Neural cell (in vitro differentiated cells): Measurements from ENCODE around the gene MYO1D. TPM values are rescaled to one million over a fixed set of nuclear protein-coding genes. Genes with fewer than 3 reads are reported as not detected.

Experiments used
- H2AFZ ChIP-seq: fragments of 200-600, 300-800 bp; sonication (generic), shearing (Covaris generic); 2 replicates; pipeline ENCODE4 v1.6.0; 2014; ENCODE audit warnings: low read depth, mild to moderate bottlenecking, antibody characterized with exemption, low read length, moderate library complexity
- H3F3A ChIP-seq: fragments of 200-600 bp; shearing (Covaris generic); 2 replicates; pipeline ENCODE4 v1.6.1; 2016; ENCODE audit warnings: mild to moderate bottlenecking, moderate library complexity, mixed read lengths, antibody characterized with exemption, low read length; ENCODE audit not compliant: insufficient read depth, poor library complexity, severe bottlenecking
- H3K27ac ChIP-seq: fragments of 200-600, 300-800 bp; sonication (generic), shearing (Covaris generic); 2 replicates; pipeline ENCODE4 v1.5.1; 2014; ENCODE audit warnings: mild to moderate bottlenecking, low read length, moderate library complexity
- H3K27me3 ChIP-seq: fragments of 300-800, 200-600 bp; sonication (generic), shearing (Covaris generic); 2 replicates; pipeline ENCODE4 v1.6.0; 2014; ENCODE audit warnings: mild to moderate bottlenecking, low read depth, low read length, moderate library complexity; ENCODE audit not compliant: insufficient read depth
- H3K36me3 ChIP-seq: fragments of 300-800, 200-600 bp; sonication (generic), shearing (Covaris generic); 2 replicates; pipeline ENCODE4 v1.5.1; 2014; ENCODE audit warnings: mild to moderate bottlenecking, antibody characterized with exemption, low read length, moderate library complexity; ENCODE audit not compliant: insufficient read depth
- H3K4me2 ChIP-seq: fragments of 300-800, 200-600 bp; sonication (generic), shearing (Covaris generic); 2 replicates; pipeline ENCODE4 v1.6.0; 2014; ENCODE audit warnings: mild to moderate bottlenecking, low read length
- H3K4me3 ChIP-seq: fragments of 300-800, 200-600 bp; sonication (generic), shearing (Covaris generic); 2 replicates; pipeline ENCODE4 v1.5.1; 2014; ENCODE audit warnings: mild to moderate bottlenecking, low read length, moderate library complexity
- H3K79me2 ChIP-seq: fragments of 200-600 bp; shearing (Covaris generic); replicated peaks from 2 replicates; pipeline ENCODE4 v1.6.0; 2014; ENCODE audit warnings: mild to moderate bottlenecking, low read length, moderate library complexity; ENCODE audit not compliant: insufficient read depth
- H3K9ac ChIP-seq: fragments of 300-800, 200-600 bp; sonication (generic), shearing (Covaris generic); 2 replicates; pipeline ENCODE4 v1.6.1; 2016; ENCODE audit warnings: mild to moderate bottlenecking, low read length, mixed read lengths
- H3K9me2 ChIP-seq: fragments of 200-600 bp; shearing (Covaris generic); 2 replicates; pipeline ENCODE4 v1.6.1; 2016; ENCODE audit warnings: mild to moderate bottlenecking, low read length, mixed read lengths; ENCODE audit not compliant: insufficient read depth
- H3K9me3 ChIP-seq: fragments of 200-600, 300-800 bp; sonication (generic), shearing (Covaris generic); 2 replicates; pipeline ENCODE4 v1.6.1; 2016; ENCODE audit warnings: mild to moderate bottlenecking, mixed run types, low read length, moderate library complexity, mixed read lengths
- H4K20me1 ChIP-seq: fragments of 200-600 bp; shearing (Covaris generic); 2 replicates; pipeline ENCODE4 v1.6.1; 2016; ENCODE audit warnings: mild to moderate bottlenecking, mixed run types; ENCODE audit not compliant: insufficient read depth
- CTCF ChIP-seq: fragments of 450-650 bp; IDR thresholded peaks from 2 replicates; pipeline ENCODE4 v1.5.1; 2014; ENCODE audit warnings: antibody characterized with exemption, mild to moderate bottlenecking, moderate library complexity; ENCODE audit not compliant: poor library complexity, severe bottlenecking
- EP300 ChIP-seq: fragments of 450-650 bp; conservative IDR thresholded peaks from 2 replicates; pipeline ENCODE4 v1.6.1; 2014; ENCODE audit warnings: antibody characterized with exemption, mild to moderate bottlenecking, moderate library complexity; ENCODE audit not compliant: poor library complexity, severe bottlenecking
- EZH2 ChIP-seq: fragments of 200-600, 300-800 bp; shearing (Covaris generic), sonication (generic); IDR thresholded peaks from 2 replicates; pipeline ENCODE4 v1.6.1; 2014; ENCODE audit warnings: antibody characterized with exemption, low read length, borderline replicate concordance, mild to moderate bottlenecking; ENCODE audit not compliant: insufficient read depth, poor library complexity, severe bottlenecking
- MXI1 ChIP-seq: fragments of 450-650 bp; conservative IDR thresholded peaks from 2 replicates; pipeline ENCODE4 v1.6.1; 2014; ENCODE audit warnings: antibody characterized with exemption, mild to moderate bottlenecking; ENCODE audit not compliant: poor library complexity, severe bottlenecking
- POLR2AphosphoS5 ChIP-seq: IDR thresholded peaks from 2 replicates; pipeline ENCODE4 v1.6.1; 2012
- RAD21 ChIP-seq: fragments of 450-650 bp; conservative IDR thresholded peaks from 2 replicates; pipeline ENCODE4 v1.6.1; 2014; ENCODE audit warnings: antibody characterized with exemption, mild to moderate bottlenecking, moderate library complexity
- REST ChIP-seq: IDR thresholded peaks from 2 replicates; pipeline ENCODE4 v1.6.1; 2012; ENCODE audit warnings: borderline replicate concordance
- SMC3 ChIP-seq: fragments of 450-650 bp; conservative IDR thresholded peaks from 2 replicates; pipeline ENCODE4 v1.6.1; 2014; ENCODE audit warnings: antibody characterized with exemption, mild to moderate bottlenecking, moderate library complexity; ENCODE audit not compliant: poor library complexity
- TAF1 ChIP-seq: IDR thresholded peaks from 2 replicates; pipeline ENCODE4 v1.6.1; 2012; ENCODE audit warnings: low read depth
- polyA plus RNA-seq: library from polyadenylated mRNA; depleted of rRNA; stranded (reverse); fragments of >200 nt; gene quantifications from 2 replicates; pipeline ENCODE4 v1.2.3, GENCODE V29; 2014

MYO1D gene
- polyA plus RNA-seq, 1 donor from 2014 or later: 10.7 TPM

DNA sequence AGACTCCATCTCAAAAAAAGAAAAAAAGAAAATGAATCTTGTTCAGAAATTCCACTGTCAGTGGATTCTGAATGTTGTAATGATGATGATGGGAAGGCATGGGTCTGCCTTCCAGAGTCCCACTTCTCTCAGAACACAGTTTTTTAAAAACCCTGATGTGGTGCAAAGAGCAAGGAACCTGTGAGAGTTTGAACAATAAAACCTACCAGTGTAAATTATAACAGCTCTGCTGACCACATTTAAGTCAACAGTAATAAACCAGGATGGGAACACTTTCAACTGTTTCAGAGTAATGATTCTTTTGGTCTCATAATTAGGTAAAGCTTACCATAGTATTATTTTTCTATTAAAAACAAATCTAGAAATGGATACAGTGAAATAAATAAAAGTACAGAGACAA, 99.0 kb downstream of the MYO1D start:
- Histone ChIP-seq H4K20me1 (no peaks in the 10 kb centered on the region), H3F3A (no peaks in the 10 kb centered on the region), H3K9ac (no peak overlapping the region), H3K36me3 (no peaks in the 10 kb centered on the region), H3K9me3 (no peaks in the 10 kb centered on the region), H2AFZ (no peak overlapping the region), H3K79me2 (no peaks in the 10 kb centered on the region), H3K27ac (no peak overlapping the region), H3K4me3 (no peak overlapping the region), H3K4me2 (no peak overlapping the region), H3K9me2 (no peaks in the 10 kb centered on the region), H3K27me3 (no peaks in the 10 kb centered on the region)
- no peak for TF ChIP-seq SMC3
- TF ChIP-seq TAF1: no peak
- no peak for TF ChIP-seq POLR2AphosphoS5
- TF ChIP-seq EZH2: no peak
- no peak for TF ChIP-seq RAD21
- no peak for TF ChIP-seq REST
- TF ChIP-seq MXI1: no peak
- TF ChIP-seq EP300: no peak
- TF ChIP-seq CTCF: no peak

DNA sequence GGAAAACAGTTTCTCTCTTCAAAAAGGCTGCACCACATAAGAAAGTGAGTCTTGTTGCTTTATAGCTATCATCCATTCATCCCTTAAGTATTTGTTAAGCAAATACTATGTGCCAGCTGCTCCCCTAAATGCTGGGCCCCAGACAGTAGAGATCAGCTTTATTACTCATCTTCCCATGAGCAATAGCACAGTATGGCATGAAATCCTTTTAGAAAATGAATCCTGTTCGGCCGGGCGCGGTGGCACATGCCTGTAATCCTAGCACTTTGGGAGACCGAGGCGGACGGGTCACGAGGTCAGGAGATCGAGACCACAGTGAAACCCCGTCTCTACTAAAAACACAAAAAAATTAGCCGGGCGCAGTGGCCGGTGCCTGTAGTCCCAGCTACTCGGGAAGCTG, 99.5 kb downstream of the MYO1D start:
- Histone ChIP-seq H3K4me2 (no peak overlapping the region), H4K20me1 (no peaks in the 10 kb centered on the region), H3K9ac (no peak overlapping the region), H3K79me2 (no peaks in the 10 kb centered on the region), H3K27ac (no peak overlapping the region), H3K27me3 (no peaks in the 10 kb centered on the region), H3K9me2 (no peaks in the 10 kb centered on the region), H3K9me3 (no peaks in the 10 kb centered on the region), H2AFZ (no peak overlapping the region), H3F3A (no peaks in the 10 kb centered on the region), H3K4me3 (no peak overlapping the region), H3K36me3 (no peaks in the 10 kb centered on the region)
- TF ChIP-seq RAD21: no peak
- no peak for TF ChIP-seq MXI1

DNA sequence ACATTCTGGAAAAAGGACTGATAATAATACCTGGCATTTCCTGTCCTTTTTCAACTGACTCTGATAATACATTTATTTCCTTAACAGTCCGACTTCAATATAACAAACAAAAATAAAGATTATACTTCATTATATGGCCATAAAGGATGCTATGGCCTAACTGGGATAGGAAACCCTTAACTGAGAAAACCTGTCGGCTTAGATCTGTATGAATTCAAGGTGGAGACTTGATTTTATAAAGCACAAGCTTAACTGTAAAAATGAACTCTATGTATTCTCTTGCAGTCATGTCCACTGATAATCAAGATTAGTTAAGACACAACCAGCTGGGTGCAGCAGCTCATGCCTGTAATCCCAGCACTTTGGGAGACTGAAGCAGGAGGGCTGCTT, 102.2 kb downstream of the MYO1D start:
- H3K4me3 ChIP-seq: no peak overlapping the region
- H3K36me3 ChIP-seq: no peaks in the 10 kb centered on the region
- no peaks in the 10 kb centered on the region for H3K27me3 ChIP-seq
- H3K4me2 ChIP-seq: no peak overlapping the region
- H4K20me1 ChIP-seq: no peaks in the 10 kb centered on the region
- H3K9me2 ChIP-seq: no peaks in the 10 kb centered on the region
- no peak overlapping the region for H3K27ac ChIP-seq
- H3K9ac ChIP-seq: no peak overlapping the region
- no peaks in the 10 kb centered on the region for H3F3A ChIP-seq
- no peaks in the 10 kb centered on the region for H3K9me3 ChIP-seq
- TF ChIP-seq CTCF (no peak), REST (no peak)
- no peak overlapping the region for H2AFZ ChIP-seq
- H3K79me2 ChIP-seq: no peaks in the 10 kb centered on the region
